Right atrium auricular region (tissue), 2 donors: ENCODE measurements around the gene CDH15. TPM values are rescaled to one million over a fixed set of nuclear protein-coding genes. Genes with fewer than 3 reads are reported as not detected.

Experiments
- DNase-seq: peaks from one replicate; pipeline ENCODE4 v3.0.0-alpha.2; 2019; ENCODE audit warnings: low spot score
- H3K27ac ChIP-seq, 2 donors: fragments of 200-600 bp; sonication (generic); 1 replicate in 1 of 2; 2 replicates in 1 of 2; pipeline ENCODE4 v1.5.1; 2016 to 2019
- H3K27me3 ChIP-seq, 2 donors: fragments of 200-600 bp; sonication (generic); one replicate each; pipeline versions ENCODE4 v1.5.1 to v1.6.0; 2017 to 2019
- H3K36me3 ChIP-seq: fragments of 200-600 bp; sonication (generic); one replicate; pipeline ENCODE4 v1.5.1; 2016
- H3K4me1 ChIP-seq, 2 donors: fragments of 200-600 bp; sonication (generic); one replicate each; pipeline versions ENCODE4 v1.5.1 to v1.6.0; 2017 to 2019
- H3K4me3 ChIP-seq, 2 donors: fragments of 200-600 bp; sonication (generic); 1 replicate in 1 of 2; 2 replicates in 1 of 2; pipeline ENCODE4 v1.5.1; 2017 to 2019; ENCODE audit warnings: mild to moderate bottlenecking in 1 of 2, moderate library complexity in 1 of 2
- H3K9me3 ChIP-seq, 2 donors: fragments of 200-600 bp; sonication (generic); one replicate each; pipeline ENCODE4 v1.5.1; 2019
- total RNA-seq, 2 donors: library from RNA; depleted of rRNA; stranded (reverse); fragments of >200 nt; gene quantifications; one replicate each; pipeline ENCODE4 v1.1.0, GENCODE V29; 2016
- TF ChIP-seq, protein P1 (sequence below), 2 donors: fragments of 200-600 bp; sonication (generic); IDR thresholded peaks; one replicate each; pipeline ENCODE4 v1.5.1; 2019; ENCODE audit warnings: antibody characterized with exemption in 2 of 2

Gene CDH15
- total RNA-seq, 2 donors from 2014 or later = not detected

DNA sequence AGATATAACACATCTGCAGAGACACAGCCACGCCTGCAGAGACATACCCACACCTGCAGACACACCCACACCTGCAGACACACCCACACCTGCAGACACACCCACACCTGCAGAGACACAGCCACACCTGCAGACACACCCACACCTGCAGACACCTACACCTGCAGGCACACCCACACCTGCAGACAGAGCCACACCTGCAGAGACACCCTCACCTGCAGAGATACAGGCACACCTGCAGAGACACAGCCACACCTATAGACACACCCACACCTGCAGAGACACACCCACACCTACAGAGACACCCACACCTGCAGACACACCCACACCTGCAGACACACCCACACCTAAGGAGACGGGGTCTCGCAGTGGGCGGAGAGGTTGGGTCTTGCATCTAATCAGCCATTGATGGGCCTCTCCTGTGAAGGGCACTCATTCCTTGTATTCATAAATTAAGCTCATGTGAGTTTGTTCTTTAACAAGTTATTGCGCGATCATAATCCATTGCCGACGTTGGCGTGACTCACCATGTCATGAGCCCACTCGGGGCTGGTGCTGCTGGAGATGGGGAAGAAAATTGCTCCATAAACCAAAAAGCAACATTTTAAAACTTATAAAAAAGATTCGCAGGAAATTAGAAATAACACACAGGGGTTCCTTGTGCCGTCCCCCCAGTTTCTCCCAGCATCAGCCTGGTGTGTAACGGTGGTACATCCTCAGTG, 28.9 kb upstream of the CDH15 start:
- peaks cover 17% of the 10 kb centered on the region for H3K36me3 ChIP-seq
- TF ChIP-seq, protein P1, sequence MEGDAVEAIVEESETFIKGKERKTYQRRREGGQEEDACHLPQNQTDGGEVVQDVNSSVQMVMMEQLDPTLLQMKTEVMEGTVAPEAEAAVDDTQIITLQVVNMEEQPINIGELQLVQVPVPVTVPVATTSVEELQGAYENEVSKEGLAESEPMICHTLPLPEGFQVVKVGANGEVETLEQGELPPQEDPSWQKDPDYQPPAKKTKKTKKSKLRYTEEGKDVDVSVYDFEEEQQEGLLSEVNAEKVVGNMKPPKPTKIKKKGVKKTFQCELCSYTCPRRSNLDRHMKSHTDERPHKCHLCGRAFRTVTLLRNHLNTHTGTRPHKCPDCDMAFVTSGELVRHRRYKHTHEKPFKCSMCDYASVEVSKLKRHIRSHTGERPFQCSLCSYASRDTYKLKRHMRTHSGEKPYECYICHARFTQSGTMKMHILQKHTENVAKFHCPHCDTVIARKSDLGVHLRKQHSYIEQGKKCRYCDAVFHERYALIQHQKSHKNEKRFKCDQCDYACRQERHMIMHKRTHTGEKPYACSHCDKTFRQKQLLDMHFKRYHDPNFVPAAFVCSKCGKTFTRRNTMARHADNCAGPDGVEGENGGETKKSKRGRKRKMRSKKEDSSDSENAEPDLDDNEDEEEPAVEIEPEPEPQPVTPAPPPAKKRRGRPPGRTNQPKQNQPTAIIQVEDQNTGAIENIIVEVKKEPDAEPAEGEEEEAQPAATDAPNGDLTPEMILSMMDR (IDR thresholded peaks at IDR 0.05) = no peak

GRCh38 chr16:89143201-89143741, 28.3 kb upstream of the CDH15 start:
- H3K27me3 ChIP-seq = no peaks in the 10 kb centered on the region
- H3K9me3 ChIP-seq = no peaks in the 10 kb centered on the region
- H3K27ac ChIP-seq = no peak overlapping the region
- DNase-seq = no peak
- TF ChIP-seq, protein P1 (IDR thresholded peaks at IDR 0.05) = no peak
- H3K4me3 ChIP-seq = no peak overlapping the region
- peaks cover 17% of the 10 kb centered on the region for H3K36me3 ChIP-seq
- no peaks in the 10 kb centered on the region for H3K4me1 ChIP-seq

More for the DNA sequence above, 28.9 kb upstream of the CDH15 start:
- Histone ChIP-seq H3K4me1 (no peaks in the 10 kb centered on the region), H3K4me3 (no peak overlapping the region), H3K27ac (no peak overlapping the region), H3K27me3 (no peaks in the 10 kb centered on the region), H3K9me3 (no peaks in the 10 kb centered on the region)
- no peak for DNase-seq

DNA sequence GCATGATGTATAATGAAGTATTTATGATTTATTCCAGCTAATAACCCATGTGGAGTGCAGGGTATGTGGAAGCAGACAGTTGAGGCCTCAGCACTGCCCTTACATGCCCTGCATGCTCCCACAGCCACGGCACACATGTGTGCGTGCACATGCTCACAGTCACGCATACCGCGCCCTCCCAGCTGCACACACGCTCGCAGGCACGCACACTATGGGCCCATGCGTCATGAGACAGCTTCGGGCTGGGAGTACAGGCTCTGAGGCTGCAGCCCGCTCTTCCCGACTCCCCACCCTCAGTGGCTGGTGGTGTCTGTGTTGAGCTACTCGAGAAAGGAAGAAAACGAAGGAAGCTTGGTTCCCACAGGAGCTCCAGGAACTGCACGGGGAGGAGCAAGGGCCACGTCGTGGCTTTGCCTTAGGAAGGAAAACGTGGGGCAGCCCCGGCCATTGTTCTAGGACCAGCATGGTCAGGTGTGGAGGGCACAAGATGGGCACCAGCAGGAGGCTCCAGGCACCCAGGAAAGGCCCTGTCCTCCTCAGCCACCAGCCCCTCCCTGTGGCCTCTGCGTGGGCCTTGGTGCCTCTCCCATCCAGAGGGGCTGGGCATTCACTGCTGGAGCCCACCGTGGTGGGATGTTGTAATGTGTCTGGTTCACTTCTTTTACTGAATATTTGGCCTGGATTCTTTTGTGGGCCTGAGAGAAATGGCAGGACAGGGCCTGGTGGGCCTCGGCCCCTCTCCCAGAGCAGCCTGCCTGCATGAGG, 27.5 kb upstream of the CDH15 start:
- peaks cover 17% of the 10 kb centered on the region for H3K36me3 ChIP-seq
- TF ChIP-seq, protein P1 (IDR thresholded peaks at IDR 0.05) = no peak
- H3K27ac ChIP-seq = no peak overlapping the region
- peaks cover 0 to 6% of the 10 kb centered on the region in 2 donors for H3K9me3 ChIP-seq
- no peaks in the 10 kb centered on the region for H3K27me3 ChIP-seq
- no peak overlapping the region for H3K4me3 ChIP-seq
- H3K4me1 ChIP-seq = no peaks in the 10 kb centered on the region
- no peak for DNase-seq

- H3K9me3 ChIP-seq = peaks cover 0 to 11% of the 10 kb centered on the region in 2 donors
- H3K4me3 ChIP-seq = no peak overlapping the region
- H3K27ac ChIP-seq = no peak overlapping the region
- no peaks in the 10 kb centered on the region for H3K27me3 ChIP-seq
- H3K36me3 ChIP-seq = peaks cover 17% of the 10 kb centered on the region
- H3K4me1 ChIP-seq = no peaks in the 10 kb centered on the region
- DNase-seq = no peak
- TF ChIP-seq, protein P1 (IDR thresholded peaks at IDR 0.05) = no peak
Observed at GRCh38 chr16:89144681-89145080, 26.9 kb upstream of the CDH15 start.

DNA sequence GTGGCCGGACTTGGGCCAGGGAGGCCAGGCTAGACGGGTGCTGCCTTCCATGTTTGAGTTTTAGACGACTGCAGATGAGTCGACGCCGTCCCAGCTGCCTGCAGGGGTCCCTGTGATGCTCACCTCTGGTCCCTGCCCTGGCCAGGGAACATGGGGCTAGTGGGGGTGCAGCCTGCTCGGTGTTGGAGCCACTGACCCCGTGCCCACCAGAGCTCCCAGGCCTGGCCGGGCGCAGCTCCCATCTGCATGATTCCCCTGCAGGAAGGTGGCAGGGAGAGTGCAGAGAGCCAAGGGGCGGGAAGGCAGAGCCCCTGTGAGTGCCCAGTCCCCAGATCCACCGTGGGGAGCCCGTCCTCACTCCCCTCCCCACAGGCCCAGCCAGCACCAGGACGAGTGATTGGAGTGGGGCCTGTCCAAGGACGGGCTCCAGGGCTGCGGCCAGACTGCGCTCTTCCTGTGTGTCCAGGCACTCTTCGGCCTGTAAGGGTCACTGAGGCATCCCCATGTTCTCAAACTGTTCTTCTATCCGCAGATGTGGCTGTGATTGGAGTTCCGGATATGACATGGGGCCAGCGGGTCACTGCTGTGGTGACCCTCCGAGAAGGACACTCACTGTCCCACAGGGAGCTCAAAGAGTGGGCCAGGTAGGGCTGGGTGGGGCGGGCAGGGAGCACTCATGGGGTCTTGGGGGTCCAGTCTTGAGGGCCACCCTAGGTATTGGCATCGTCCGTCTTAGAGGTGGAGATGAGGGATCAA, 26.0 kb upstream of the CDH15 start:
- H3K36me3 ChIP-seq = peaks cover 26% of the 10 kb centered on the region
- TF ChIP-seq, protein P1 (IDR thresholded peaks at IDR 0.05) = no peak
- DNase-seq = no peak

More for the DNA sequence above, 26.0 kb upstream of the CDH15 start:
- Histone ChIP-seq H3K4me1 (no peaks in the 10 kb centered on the region), H3K4me3 (no peak overlapping the region), H3K27ac (no peak overlapping the region), H3K27me3 (no peaks in the 10 kb centered on the region), H3K9me3 (peaks cover 0 to 11% of the 10 kb centered on the region in 2 donors)
